ENCODE data around the gene HIVEP1. TPM values are rescaled to one million over a fixed set of nuclear protein-coding genes. Genes with fewer than 3 reads are reported as not detected.
"Not testable (repeated sequence)": the region's sequence is repeated elsewhere in the genome, so short reads cannot be mapped to it uniquely, and the experiment has no call there.

The HIVEP1 gene
- total RNA-seq, 1 experiment from 2014 or later = 16.7 TPM

DNA sequence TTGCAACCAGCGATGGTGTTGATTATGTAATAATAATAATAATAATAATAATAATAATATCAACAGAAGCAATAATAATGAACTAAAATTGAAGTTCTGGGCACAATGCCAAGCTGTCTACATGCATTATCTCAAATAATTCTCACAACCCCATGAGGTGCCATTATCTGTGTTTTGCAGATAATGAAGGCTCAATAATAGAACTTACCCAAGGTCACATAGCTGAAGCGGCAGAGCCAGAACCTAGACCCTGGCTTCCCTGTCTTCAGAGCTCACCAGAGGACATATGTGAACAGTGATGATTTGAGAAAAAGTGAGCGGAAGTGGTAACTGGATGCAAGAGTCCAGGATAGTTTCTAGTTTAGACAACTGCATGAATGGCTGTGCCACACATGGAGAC is 91.0 kb downstream of the HIVEP1 start:
- BruUV-seq (replicated peaks) = no TSS peak
- ATAC-seq (no peak), DNase-seq (ENCODE audit: low read depth, low spot score) (no peak)
- Histone ChIP-seq H3K4me3 (ENCODE audit: low read depth in 2 of 2, low read length in 2 of 2) (no peak overlapping the region), H3K36me3 (ENCODE audit: control insufficient read depth, insufficient read depth, low read length) (no peaks in the 10 kb centered on the region), H3K4me1 (ENCODE audit: control insufficient read depth, insufficient read depth, low read length) (no peaks in the 10 kb centered on the region), H3K27ac (ENCODE audit: low read length) (no peak overlapping the region), H3K9me3 (ENCODE audit: control insufficient read depth, insufficient read depth, low read depth, low read length) (no peaks in the 10 kb centered on the region), H3K27me3 (ENCODE audit: control insufficient read depth, insufficient read depth, low read length) (no peaks in the 10 kb centered on the region)
- TF ChIP-seq, protein P1, sequence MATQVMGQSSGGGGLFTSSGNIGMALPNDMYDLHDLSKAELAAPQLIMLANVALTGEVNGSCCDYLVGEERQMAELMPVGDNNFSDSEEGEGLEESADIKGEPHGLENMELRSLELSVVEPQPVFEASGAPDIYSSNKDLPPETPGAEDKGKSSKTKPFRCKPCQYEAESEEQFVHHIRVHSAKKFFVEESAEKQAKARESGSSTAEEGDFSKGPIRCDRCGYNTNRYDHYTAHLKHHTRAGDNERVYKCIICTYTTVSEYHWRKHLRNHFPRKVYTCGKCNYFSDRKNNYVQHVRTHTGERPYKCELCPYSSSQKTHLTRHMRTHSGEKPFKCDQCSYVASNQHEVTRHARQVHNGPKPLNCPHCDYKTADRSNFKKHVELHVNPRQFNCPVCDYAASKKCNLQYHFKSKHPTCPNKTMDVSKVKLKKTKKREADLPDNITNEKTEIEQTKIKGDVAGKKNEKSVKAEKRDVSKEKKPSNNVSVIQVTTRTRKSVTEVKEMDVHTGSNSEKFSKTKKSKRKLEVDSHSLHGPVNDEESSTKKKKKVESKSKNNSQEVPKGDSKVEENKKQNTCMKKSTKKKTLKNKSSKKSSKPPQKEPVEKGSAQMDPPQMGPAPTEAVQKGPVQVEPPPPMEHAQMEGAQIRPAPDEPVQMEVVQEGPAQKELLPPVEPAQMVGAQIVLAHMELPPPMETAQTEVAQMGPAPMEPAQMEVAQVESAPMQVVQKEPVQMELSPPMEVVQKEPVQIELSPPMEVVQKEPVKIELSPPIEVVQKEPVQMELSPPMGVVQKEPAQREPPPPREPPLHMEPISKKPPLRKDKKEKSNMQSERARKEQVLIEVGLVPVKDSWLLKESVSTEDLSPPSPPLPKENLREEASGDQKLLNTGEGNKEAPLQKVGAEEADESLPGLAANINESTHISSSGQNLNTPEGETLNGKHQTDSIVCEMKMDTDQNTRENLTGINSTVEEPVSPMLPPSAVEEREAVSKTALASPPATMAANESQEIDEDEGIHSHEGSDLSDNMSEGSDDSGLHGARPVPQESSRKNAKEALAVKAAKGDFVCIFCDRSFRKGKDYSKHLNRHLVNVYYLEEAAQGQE (IDR thresholded peaks at IDR 0.05; ENCODE audit: insufficient read depth in 1 of 2, low read depth in 2 of 2, low read length in 1 of 2) = no peak
- TF ChIP-seq, protein P2, sequence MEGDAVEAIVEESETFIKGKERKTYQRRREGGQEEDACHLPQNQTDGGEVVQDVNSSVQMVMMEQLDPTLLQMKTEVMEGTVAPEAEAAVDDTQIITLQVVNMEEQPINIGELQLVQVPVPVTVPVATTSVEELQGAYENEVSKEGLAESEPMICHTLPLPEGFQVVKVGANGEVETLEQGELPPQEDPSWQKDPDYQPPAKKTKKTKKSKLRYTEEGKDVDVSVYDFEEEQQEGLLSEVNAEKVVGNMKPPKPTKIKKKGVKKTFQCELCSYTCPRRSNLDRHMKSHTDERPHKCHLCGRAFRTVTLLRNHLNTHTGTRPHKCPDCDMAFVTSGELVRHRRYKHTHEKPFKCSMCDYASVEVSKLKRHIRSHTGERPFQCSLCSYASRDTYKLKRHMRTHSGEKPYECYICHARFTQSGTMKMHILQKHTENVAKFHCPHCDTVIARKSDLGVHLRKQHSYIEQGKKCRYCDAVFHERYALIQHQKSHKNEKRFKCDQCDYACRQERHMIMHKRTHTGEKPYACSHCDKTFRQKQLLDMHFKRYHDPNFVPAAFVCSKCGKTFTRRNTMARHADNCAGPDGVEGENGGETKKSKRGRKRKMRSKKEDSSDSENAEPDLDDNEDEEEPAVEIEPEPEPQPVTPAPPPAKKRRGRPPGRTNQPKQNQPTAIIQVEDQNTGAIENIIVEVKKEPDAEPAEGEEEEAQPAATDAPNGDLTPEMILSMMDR (IDR thresholded peaks at IDR 0.05) = no peak
- TF ChIP-seq TCF7L2 (IDR thresholded peaks at IDR 0.05; ENCODE audit: low read depth, low read length) (no peak), POLR2AphosphoS5 (IDR thresholded peaks at IDR 0.05; ENCODE audit: low read depth, low read length) (no peak), SIN3A (IDR thresholded peaks at IDR 0.05; ENCODE audit: borderline replicate concordance, insufficient read depth, low read depth, low read length) (no peak)
- ChIA-PET CTCF (interaction anchor here (0.7 kb wide), 1 partner anchor 27 kb away, joined by 3 read pairs; no protein-coding TSS in a partner anchor), POLR2A (no interaction called here)
- intact Hi-C loops (cut with micrococcal nuclease; ENCODE audit: unreplicated experiment) (no loop called here), in situ Hi-C loops (cut with HindIII; ENCODE audit: low pct_unique_long_range_greater_than_20kb, low sequenced_read_pairs) (no loop called here)

DNA sequence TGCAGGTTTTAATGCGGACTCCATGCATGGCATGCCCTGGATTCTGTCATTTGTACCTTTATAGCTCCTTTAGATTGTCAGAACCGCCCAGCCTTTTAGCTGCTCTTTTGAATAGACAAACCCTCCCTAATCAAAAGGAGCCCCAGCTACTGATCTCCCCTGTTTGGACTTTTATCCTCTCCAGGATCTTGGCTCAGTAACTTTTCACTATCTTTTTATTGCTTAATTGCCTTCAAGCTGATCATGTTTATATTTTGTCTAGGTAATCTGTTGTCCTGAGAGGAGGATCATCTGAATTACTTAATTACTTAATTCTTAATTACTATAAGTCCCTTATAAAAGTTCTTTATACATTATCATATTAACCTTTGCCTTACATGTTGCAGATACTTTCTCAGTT is 93.2 kb downstream of the HIVEP1 start:
- Histone ChIP-seq H3K36me3 (ENCODE audit: control insufficient read depth, insufficient read depth, low read length) (no peaks in the 10 kb centered on the region), H3K4me1 (ENCODE audit: control insufficient read depth, insufficient read depth, low read length) (no peaks in the 10 kb centered on the region), H3K27me3 (ENCODE audit: control insufficient read depth, insufficient read depth, low read length) (no peaks in the 10 kb centered on the region), H3K4me3 (ENCODE audit: low read depth in 2 of 2, low read length in 2 of 2) (no peak overlapping the region), H3K9me3 (ENCODE audit: control insufficient read depth, insufficient read depth, low read depth, low read length) (no peaks in the 10 kb centered on the region), H3K27ac (ENCODE audit: low read length) (no peak overlapping the region)
- in situ Hi-C loops (cut with HindIII; ENCODE audit: low pct_unique_long_range_greater_than_20kb, low sequenced_read_pairs) = no loop called here
- intact Hi-C loops (cut with micrococcal nuclease; ENCODE audit: unreplicated experiment) = no loop called here
- ChIA-PET CTCF (no interaction called here), POLR2A (interaction anchor here (0.6 kb wide), 1 partner anchor 30 kb away, joined by 3 read pairs; no protein-coding TSS in a partner anchor)
- no peak for ATAC-seq
- TF ChIP-seq, protein P2 (IDR thresholded peaks at IDR 0.05) = no peak
- TF ChIP-seq POLR2AphosphoS5 (IDR thresholded peaks at IDR 0.05; ENCODE audit: low read depth, low read length) = no peak
- TF ChIP-seq, protein P1 (IDR thresholded peaks at IDR 0.05; ENCODE audit: insufficient read depth in 1 of 2, low read depth in 2 of 2, low read length in 1 of 2) = no peak
- TF ChIP-seq SIN3A (IDR thresholded peaks at IDR 0.05; ENCODE audit: borderline replicate concordance, insufficient read depth, low read depth, low read length) = no peak
- TF ChIP-seq TCF7L2 (IDR thresholded peaks at IDR 0.05; ENCODE audit: low read depth, low read length) = no peak
- BruUV-seq (replicated peaks) = no TSS peak
- DNase-seq (ENCODE audit: low read depth, low spot score) = no peak

DNA sequence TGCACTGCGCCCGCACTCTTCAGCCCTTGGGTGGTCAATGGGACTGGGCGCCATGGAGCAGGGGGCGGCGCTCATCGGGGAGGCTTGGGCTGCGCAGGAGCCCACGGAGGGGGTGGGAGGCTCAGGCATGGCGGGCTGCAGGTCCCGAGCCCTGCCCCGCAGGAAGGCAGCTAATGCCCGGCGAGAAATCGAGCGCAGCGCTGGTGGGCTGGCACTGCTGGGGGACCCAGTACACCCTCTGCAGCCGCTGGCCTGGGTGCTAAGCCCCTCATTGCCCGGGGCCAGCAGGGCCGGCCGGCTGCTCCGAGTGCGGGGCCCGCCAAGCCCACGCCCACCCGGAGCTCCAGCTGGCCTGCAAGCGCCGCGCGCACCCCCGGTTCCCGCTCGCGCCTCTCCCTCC is 96.3 kb downstream of the HIVEP1 start:
- H3K27ac ChIP-seq (ENCODE audit: low read length); intact Hi-C loops (cut with micrococcal nuclease; ENCODE audit: unreplicated experiment); POLR2A ChIA-PET; CTCF ChIA-PET; H3K9me3 ChIP-seq (ENCODE audit: control insufficient read depth, insufficient read depth, low read depth, low read length); DNase-seq (ENCODE audit: low read depth, low spot score); in situ Hi-C loops (cut with HindIII; ENCODE audit: low pct_unique_long_range_greater_than_20kb, low sequenced_read_pairs); H3K36me3 ChIP-seq (ENCODE audit: control insufficient read depth, insufficient read depth, low read length); BruUV-seq (replicated peaks); H3K4me3 ChIP-seq (ENCODE audit: low read depth in 2 of 2, low read length in 2 of 2); ATAC-seq; H3K4me1 ChIP-seq (ENCODE audit: control insufficient read depth, insufficient read depth, low read length); H3K27me3 ChIP-seq (ENCODE audit: control insufficient read depth, insufficient read depth, low read length): not testable (repeated sequence)

All from Panc1 (cell line).